Keratinocyte (primary cell): ENCODE data around the gene HLA-C. TPM values are rescaled to one million over a fixed set of nuclear protein-coding genes. Genes with fewer than 3 reads are reported as not detected.
"Not testable (repeated sequence)": the region's sequence is repeated elsewhere in the genome, so short reads cannot be mapped to it uniquely, and the experiment has no call there.

Experiments used
- DNase-seq: peaks from one replicate; pipeline ENCODE4 v3.0.0-alpha.2; 2011; ENCODE audit warnings: low read depth, missing footprints, low spot score
- FAIRE-seq: peaks from 2 replicates; lab custom pipeline; 2011; peaks lifted over from hg19 to GRCh38; lab: Jason Lieb, UNC
- H2AFZ ChIP-seq: 2 replicates; pipeline ENCODE4 v1.6.0; 2012; ENCODE audit warnings: low read length, control low read depth, inconsistent platforms; ENCODE audit not compliant: control insufficient read depth
- H3K27ac ChIP-seq: 2 replicates; pipeline ENCODE4 v1.5.1; 2011; ENCODE audit warnings: low read length; ENCODE audit not compliant: control insufficient read depth, insufficient read depth
- H3K27me3 ChIP-seq: 3 replicates; pipeline ENCODE4 v1.6.0; 2011; ENCODE audit warnings: low read length; ENCODE audit not compliant: control insufficient read depth, insufficient read depth; ENCODE audit errors: extremely low read depth
- H3K36me3 ChIP-seq, 2 experiments: 2 replicates in 1 of 2; 3 replicates in 1 of 2; pipeline ENCODE4 v1.5.1; 2011; ENCODE audit warnings: low read length in 2 of 2, mild to moderate bottlenecking in 1 of 2; ENCODE audit not compliant: control insufficient read depth in 2 of 2, insufficient read depth in 2 of 2; ENCODE audit errors: extremely low read depth in 1 of 2
- H3K4me1 ChIP-seq: 3 replicates; pipeline ENCODE4 v1.5.1; 2011; ENCODE audit warnings: low read length; ENCODE audit not compliant: control insufficient read depth, insufficient read depth; ENCODE audit errors: extremely low read depth
- H3K4me2 ChIP-seq: 3 replicates; pipeline ENCODE4 v1.6.0; 2011; ENCODE audit warnings: low read depth, low read length; ENCODE audit not compliant: control insufficient read depth, insufficient read depth; ENCODE audit errors: extremely low read depth
- H3K4me3 ChIP-seq, 3 experiments: fragments of 200-600 bp in 1 of 3; sonication (generic) in 1 of 3; 2 replicates in 2 of 3; 3 replicates in 1 of 3; pipeline ENCODE4 v1.5.1; 2011 to 2016; ENCODE audit warnings: low read length in 3 of 3, mild to moderate bottlenecking in 3 of 3, control low read depth in 2 of 3, inconsistent platforms in 1 of 3, low read depth in 1 of 3, mixed read lengths in 1 of 3, mixed run types in 1 of 3, moderate library complexity in 1 of 3; ENCODE audit not compliant: control insufficient read depth in 2 of 3, insufficient read depth in 2 of 3; ENCODE audit errors: extremely low read depth in 1 of 3
- H3K79me2 ChIP-seq: 2 replicates; pipeline ENCODE4 v1.6.0; 2012; ENCODE audit warnings: low read length; ENCODE audit not compliant: control insufficient read depth, insufficient read depth
- H3K9ac ChIP-seq: 3 replicates; pipeline ENCODE4 v1.6.0; 2011; ENCODE audit warnings: low read length; ENCODE audit not compliant: control insufficient read depth, insufficient read depth; ENCODE audit errors: extremely low read depth
- H3K9me1 ChIP-seq: 3 replicates; pipeline ENCODE4 v1.6.0; 2011; ENCODE audit warnings: low read length; ENCODE audit not compliant: control insufficient read depth, insufficient read depth; ENCODE audit errors: extremely low read depth
- H3K9me3 ChIP-seq: 2 replicates; pipeline ENCODE4 v1.5.1; 2012; ENCODE audit warnings: low read depth, low read length; ENCODE audit not compliant: control insufficient read depth
- H4K20me1 ChIP-seq: 3 replicates; pipeline ENCODE4 v1.6.0; 2011; ENCODE audit warnings: low read length; ENCODE audit not compliant: control insufficient read depth, insufficient read depth; ENCODE audit errors: extremely low read depth
- EZH2 ChIP-seq: IDR thresholded peaks from one replicate; pipeline ENCODE4 v1.6.1; 2012; ENCODE audit warnings: inconsistent platforms, mild to moderate bottlenecking, low read length, moderate library complexity
- dilution Hi-C: fragments of 300-500 bp; cut with MboI; formaldehyde crosslinking; loops from one replicate; pipeline ENCODE4 v1.7.0; 2020; ENCODE audit warnings: low sequenced_read_pairs; ENCODE audit not compliant: extremely low pct_ligation_motif_present
- polyA plus RNA-seq, 5 experiments: library from polyadenylated mRNA; depleted of rRNA in 3 of 5; stranded (reverse) in 3 of 5; stranded (forward) in 1 of 5; unstranded in 1 of 5; fragments of >200 nt; gene quantifications; 1 replicate in 1 of 5; 2 replicates in 3 of 5; 3 replicates in 1 of 5; pipeline versions ENCODE4 v1.2.1 to v1.2.3, GENCODE V29; 2011 to 2012; ENCODE audit warnings: missing spikeins in 2 of 5, low read depth in 1 of 5, low replicate concordance in 1 of 5
- TF ChIP-seq, protein P1 (sequence below), 3 experiments: IDR thresholded peaks in 1 of 3; conservative IDR thresholded peaks in 1 of 3; optimal IDR thresholded peaks in 1 of 3; 2 replicates in 2 of 3; 3 replicates in 1 of 3; pipeline versions ENCODE3 to v1.5.1; 2011; ENCODE audit warnings: low read length in 3 of 3, mild to moderate bottlenecking in 3 of 3, moderate library complexity in 2 of 3, control low read depth in 1 of 3, inconsistent platforms in 1 of 3; ENCODE audit not compliant: insufficient read depth in 2 of 3; ENCODE audit errors: extremely low read depth in 1 of 3

The HLA-C gene
- polyA plus RNA-seq, 1 donor (not counting 4 experiments of a cell fraction or from before 2014, with no cell fraction given): 330 TPM

GRCh38 chr6:31239854-31240253, 32.0 kb downstream of the HLA-C start:
- H3K27me3 ChIP-seq: peaks cover 18% of the 10 kb centered on the region
- H3K4me3 ChIP-seq: no peak overlapping the region
- H3K4me2 ChIP-seq: no peak overlapping the region
- FAIRE-seq (no peak), DNase-seq (no peak)
- H3K79me2 ChIP-seq: no peaks in the 10 kb centered on the region
- no peaks in the 10 kb centered on the region for H3K36me3 ChIP-seq
- H3K27ac ChIP-seq: no peak overlapping the region
- H2AFZ ChIP-seq: no peak overlapping the region
- no peaks in the 10 kb centered on the region for H3K9me1 ChIP-seq
- H4K20me1 ChIP-seq: no peaks in the 10 kb centered on the region
- H3K4me1 ChIP-seq: peaks cover 6% of the 10 kb centered on the region
- no peak for TF ChIP-seq EZH2
- TF ChIP-seq, protein P1, sequence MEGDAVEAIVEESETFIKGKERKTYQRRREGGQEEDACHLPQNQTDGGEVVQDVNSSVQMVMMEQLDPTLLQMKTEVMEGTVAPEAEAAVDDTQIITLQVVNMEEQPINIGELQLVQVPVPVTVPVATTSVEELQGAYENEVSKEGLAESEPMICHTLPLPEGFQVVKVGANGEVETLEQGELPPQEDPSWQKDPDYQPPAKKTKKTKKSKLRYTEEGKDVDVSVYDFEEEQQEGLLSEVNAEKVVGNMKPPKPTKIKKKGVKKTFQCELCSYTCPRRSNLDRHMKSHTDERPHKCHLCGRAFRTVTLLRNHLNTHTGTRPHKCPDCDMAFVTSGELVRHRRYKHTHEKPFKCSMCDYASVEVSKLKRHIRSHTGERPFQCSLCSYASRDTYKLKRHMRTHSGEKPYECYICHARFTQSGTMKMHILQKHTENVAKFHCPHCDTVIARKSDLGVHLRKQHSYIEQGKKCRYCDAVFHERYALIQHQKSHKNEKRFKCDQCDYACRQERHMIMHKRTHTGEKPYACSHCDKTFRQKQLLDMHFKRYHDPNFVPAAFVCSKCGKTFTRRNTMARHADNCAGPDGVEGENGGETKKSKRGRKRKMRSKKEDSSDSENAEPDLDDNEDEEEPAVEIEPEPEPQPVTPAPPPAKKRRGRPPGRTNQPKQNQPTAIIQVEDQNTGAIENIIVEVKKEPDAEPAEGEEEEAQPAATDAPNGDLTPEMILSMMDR (optimal IDR thresholded peaks at IDR 0.05 in 1 of 3, IDR thresholded peaks at IDR 0.05 in 1 of 3, conservative IDR thresholded peaks at IDR 0.05 in 1 of 3; ENCODE audit: extremely low read depth in 1 of 3, insufficient read depth in 2 of 3, low read length in 3 of 3): no peak
- dilution Hi-C loops: loop anchor here (25.0 kb wide), 1 partner anchor 97 kb away; no protein-coding TSS in a partner anchor
- H3K9me3 ChIP-seq: no peaks in the 10 kb centered on the region
- no peak overlapping the region for H3K9ac ChIP-seq

DNA sequence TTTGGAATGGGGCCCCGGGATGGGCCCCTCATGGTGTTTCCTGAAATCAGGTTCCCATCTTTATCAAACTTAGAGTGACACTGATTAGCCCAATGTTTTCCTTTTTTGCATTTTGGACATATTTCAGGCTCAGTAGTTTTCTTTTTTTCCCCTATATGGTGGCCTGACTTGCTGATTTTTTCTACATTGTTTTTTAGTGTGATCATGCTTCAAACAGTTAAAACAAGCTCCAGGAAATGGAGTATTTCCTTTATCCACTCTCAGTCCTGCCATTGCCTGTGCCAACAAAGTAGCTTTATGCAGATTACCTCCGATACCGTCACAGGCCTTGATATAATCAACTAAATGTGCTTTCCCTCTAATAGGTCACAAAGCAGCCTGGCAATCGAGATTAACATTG, 37.8 kb downstream of the HLA-C start:
- not testable (repeated sequence) for H3K4me3 ChIP-seq, H3K36me3 ChIP-seq, H3K27ac ChIP-seq, H3K9me3 ChIP-seq, H3K79me2 ChIP-seq, FAIRE-seq, DNase-seq, H3K4me2 ChIP-seq, H3K9ac ChIP-seq, H2AFZ ChIP-seq, H3K4me1 ChIP-seq, H3K27me3 ChIP-seq, H3K9me1 ChIP-seq, H4K20me1 ChIP-seq
- dilution Hi-C loops: loop anchor here (25.0 kb wide), 1 partner anchor 103 kb away; no protein-coding TSS in a partner anchor

DNA sequence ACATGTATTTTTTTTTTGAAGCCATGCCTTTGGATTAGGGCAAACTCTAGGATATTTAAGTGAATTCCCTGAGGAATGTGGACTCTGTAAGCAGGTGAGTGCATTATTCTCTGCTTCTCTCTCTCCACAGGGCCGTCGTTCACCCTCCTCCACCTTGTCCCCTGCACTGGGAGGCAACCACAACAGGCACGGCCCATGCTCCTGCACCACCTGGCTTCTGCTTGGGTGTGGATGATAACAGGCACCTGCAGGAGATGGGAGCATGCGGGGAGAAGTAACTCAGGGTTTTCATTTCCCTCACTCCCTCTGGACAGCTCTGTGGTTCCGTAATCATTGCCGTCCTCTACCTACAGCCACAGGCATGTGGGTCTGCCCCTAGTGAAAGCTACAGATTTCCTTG, 43.4 kb downstream of the HLA-C start:
- Histone ChIP-seq H3K79me2 (no peaks in the 10 kb centered on the region), H3K27ac (no peak overlapping the region), H3K36me3 (no peaks in the 10 kb centered on the region), H4K20me1 (no peaks in the 10 kb centered on the region), H3K4me2 (no peak overlapping the region), H3K27me3 (no peaks in the 10 kb centered on the region), H3K9me3 (no peaks in the 10 kb centered on the region), H3K4me1 (no peaks in the 10 kb centered on the region), H3K9me1 (no peaks in the 10 kb centered on the region), H2AFZ (no peak overlapping the region), H3K4me3 (no peak overlapping the region), H3K9ac (no peak overlapping the region)
- dilution Hi-C loops: loop anchor here (25.0 kb wide), 1 partner anchor 109 kb away; no protein-coding TSS in a partner anchor
- no peak for DNase-seq
- TF ChIP-seq EZH2: no peak
- TF ChIP-seq, protein P1 (optimal IDR thresholded peaks at IDR 0.05 in 1 of 3, IDR thresholded peaks at IDR 0.05 in 1 of 3, conservative IDR thresholded peaks at IDR 0.05 in 1 of 3; ENCODE audit: extremely low read depth in 1 of 3, insufficient read depth in 2 of 3, low read length in 3 of 3): no peak
- no peak for FAIRE-seq
